Bronchial epithelial cell (primary cell): ENCODE measurements around the gene ADCY9. TPM values are rescaled to one million over a fixed set of nuclear protein-coding genes. Genes with fewer than 3 reads are reported as not detected.
"Not testable (repeated sequence)": the region's sequence is repeated elsewhere in the genome, so short reads cannot be mapped to it uniquely, and the experiment has no call there.

Experiments
- DNase-seq: peaks from one replicate; pipeline ENCODE4 v3.0.0-alpha.2; 2010; ENCODE audit warnings: low read depth
- FAIRE-seq: peaks from 2 replicates; lab custom pipeline; 2011; peaks lifted over from hg19 to GRCh38; lab: Jason Lieb, UNC
- H3K27me3 ChIP-seq: 2 replicates; pipeline ENCODE4 v1.5.1; 2011; ENCODE audit warnings: low read length; ENCODE audit not compliant: control insufficient read depth, insufficient read depth
- H3K36me3 ChIP-seq: 2 replicates; pipeline ENCODE4 v1.5.1; 2011; ENCODE audit warnings: low read length; ENCODE audit not compliant: control insufficient read depth, insufficient read depth
- H3K4me3 ChIP-seq: 2 replicates; pipeline ENCODE4 v1.5.1; 2011; ENCODE audit warnings: mild to moderate bottlenecking, low read depth, low read length, control low read depth
- total RNA-seq: library from RNA; depleted of rRNA; stranded (reverse); fragments of >200 nt; gene quantifications from 2 replicates; pipeline ENCODE4 v1.2.1, GENCODE V29; 2014
- TF ChIP-seq, protein P1 (sequence below): IDR thresholded peaks from 2 replicates; pipeline ENCODE4 v1.5.1; 2011; ENCODE audit warnings: mild to moderate bottlenecking, moderate library complexity, low read length, control low read depth, inconsistent platforms; ENCODE audit not compliant: insufficient read depth, severe bottlenecking

ADCY9 gene
- total RNA-seq, 1 donor from 2014 or later, result 11.3 TPM

DNA sequence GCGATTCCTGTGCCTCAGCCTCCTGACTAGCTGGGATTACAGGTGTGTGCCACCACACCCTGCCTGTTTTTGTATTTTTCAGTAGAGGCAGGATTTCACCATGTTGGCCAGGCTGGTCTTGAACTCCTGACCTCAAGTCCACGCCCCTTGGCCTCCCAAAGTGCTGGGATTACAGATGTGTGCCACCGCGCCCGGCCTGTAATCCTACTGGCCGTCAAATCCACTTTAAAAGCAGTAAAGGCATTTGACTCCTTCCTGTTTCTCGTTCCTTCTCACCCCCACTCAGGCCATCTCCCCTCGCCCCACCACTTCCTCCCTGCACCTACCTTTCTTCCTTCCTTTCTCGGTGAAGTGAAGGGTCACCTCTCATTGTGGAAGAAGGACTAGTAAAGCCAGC is 166.3 kb downstream of the ADCY9 start:
- no peak for FAIRE-seq
- no peak overlapping the region for H3K4me3 ChIP-seq
- no peaks in the 10 kb centered on the region for H3K36me3 ChIP-seq
- TF ChIP-seq, protein P1, sequence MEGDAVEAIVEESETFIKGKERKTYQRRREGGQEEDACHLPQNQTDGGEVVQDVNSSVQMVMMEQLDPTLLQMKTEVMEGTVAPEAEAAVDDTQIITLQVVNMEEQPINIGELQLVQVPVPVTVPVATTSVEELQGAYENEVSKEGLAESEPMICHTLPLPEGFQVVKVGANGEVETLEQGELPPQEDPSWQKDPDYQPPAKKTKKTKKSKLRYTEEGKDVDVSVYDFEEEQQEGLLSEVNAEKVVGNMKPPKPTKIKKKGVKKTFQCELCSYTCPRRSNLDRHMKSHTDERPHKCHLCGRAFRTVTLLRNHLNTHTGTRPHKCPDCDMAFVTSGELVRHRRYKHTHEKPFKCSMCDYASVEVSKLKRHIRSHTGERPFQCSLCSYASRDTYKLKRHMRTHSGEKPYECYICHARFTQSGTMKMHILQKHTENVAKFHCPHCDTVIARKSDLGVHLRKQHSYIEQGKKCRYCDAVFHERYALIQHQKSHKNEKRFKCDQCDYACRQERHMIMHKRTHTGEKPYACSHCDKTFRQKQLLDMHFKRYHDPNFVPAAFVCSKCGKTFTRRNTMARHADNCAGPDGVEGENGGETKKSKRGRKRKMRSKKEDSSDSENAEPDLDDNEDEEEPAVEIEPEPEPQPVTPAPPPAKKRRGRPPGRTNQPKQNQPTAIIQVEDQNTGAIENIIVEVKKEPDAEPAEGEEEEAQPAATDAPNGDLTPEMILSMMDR, result no peak
- DNase-seq, result no peak
- H3K27me3 ChIP-seq, result peaks cover 2% of the 10 kb centered on the region

DNA sequence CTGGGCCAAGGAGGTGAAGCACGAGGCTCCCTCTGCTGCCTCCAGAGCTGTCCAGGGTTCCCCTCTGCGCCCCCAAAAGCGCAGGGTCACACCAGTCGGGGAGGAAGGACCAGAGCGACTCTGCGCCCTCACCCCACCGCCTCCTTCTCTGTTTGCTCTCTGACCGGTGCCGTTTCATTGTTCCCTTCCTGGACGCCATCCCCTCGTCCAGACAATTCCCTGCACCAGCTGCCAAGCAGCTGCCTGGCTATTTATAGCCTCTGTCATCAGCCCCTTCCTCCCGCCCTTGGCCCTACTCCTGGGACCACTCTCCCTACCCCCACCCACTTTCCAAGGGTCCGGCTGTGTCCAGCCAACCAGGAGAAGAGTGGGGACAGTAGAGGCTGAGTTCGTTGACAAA is 167.0 kb downstream of the ADCY9 start:
- H3K36me3 ChIP-seq, result no peaks in the 10 kb centered on the region
- H3K4me3 ChIP-seq, result no peak overlapping the region
- no peak for FAIRE-seq
- peaks cover 2% of the 10 kb centered on the region for H3K27me3 ChIP-seq
- no peak for DNase-seq
- TF ChIP-seq, protein P1, result no peak

DNA sequence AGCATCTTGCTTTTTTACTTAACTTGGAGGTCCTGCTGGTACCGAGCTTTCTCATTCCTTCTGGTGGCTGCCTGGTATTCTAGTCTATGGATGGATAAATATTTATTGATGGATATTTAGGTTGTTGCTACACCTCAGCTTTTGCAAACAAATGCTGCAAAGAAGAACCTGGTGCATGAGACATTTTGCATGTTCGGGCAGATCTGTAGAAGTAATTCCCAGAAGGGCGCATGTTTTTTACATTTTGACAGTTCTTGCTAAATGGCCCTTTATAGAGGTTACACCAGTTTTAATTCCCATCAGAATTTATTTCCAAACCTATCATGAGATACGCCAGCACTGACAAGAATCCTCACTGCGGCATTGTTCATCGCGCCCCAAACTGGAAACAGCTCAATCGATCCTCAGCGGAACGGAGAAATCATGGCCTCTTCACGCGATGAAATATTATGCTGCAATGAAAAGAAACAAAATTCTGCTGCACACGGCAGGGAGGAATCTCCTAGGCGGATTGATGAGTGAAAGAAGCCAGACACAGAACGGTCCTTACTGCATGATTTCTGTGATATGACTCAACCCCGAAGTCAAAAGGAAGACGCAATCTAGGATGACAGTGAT is 167.8 kb downstream of the ADCY9 start:
- H3K4me3 ChIP-seq, result no peak overlapping the region
- H3K27me3 ChIP-seq, result no peaks in the 10 kb centered on the region
- DNase-seq, result peak; percentile 52
- FAIRE-seq, result no peak
- no peaks in the 10 kb centered on the region for H3K36me3 ChIP-seq
- TF ChIP-seq, protein P1, result no peak

DNA sequence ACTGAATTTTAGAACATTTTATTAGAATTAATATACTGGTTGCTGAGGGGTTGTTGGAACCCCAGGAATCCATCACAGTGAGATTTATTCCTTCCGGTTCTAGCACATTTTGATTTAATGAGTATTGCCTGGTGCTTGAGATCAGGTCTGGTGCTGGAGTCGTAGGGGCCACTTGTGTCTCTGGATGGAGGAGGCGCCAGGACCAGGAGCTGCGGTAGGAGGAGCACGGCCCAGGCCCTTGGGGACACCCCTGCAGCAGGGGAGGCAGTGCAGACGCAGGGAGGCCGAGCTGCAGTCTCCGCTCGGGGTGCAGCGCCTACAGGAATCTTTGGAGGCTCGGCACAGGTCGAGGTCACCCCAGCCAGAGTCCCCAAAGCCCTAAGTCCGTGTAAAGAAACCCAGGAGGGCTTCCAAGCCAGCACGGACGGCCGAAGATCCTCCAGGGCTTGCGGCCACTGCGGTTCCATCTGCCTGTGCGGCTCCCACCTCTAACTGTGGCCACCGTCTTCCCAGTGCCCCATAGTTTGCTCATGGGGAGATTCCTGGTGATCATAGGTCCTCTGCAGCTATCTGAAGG is 169.6 kb downstream of the ADCY9 start:
- DNase-seq (no peak), FAIRE-seq (no peak)
- no peaks in the 10 kb centered on the region for H3K36me3 ChIP-seq
- H3K4me3 ChIP-seq, result no peak overlapping the region
- TF ChIP-seq, protein P1, result no peak
- no peaks in the 10 kb centered on the region for H3K27me3 ChIP-seq

DNA sequence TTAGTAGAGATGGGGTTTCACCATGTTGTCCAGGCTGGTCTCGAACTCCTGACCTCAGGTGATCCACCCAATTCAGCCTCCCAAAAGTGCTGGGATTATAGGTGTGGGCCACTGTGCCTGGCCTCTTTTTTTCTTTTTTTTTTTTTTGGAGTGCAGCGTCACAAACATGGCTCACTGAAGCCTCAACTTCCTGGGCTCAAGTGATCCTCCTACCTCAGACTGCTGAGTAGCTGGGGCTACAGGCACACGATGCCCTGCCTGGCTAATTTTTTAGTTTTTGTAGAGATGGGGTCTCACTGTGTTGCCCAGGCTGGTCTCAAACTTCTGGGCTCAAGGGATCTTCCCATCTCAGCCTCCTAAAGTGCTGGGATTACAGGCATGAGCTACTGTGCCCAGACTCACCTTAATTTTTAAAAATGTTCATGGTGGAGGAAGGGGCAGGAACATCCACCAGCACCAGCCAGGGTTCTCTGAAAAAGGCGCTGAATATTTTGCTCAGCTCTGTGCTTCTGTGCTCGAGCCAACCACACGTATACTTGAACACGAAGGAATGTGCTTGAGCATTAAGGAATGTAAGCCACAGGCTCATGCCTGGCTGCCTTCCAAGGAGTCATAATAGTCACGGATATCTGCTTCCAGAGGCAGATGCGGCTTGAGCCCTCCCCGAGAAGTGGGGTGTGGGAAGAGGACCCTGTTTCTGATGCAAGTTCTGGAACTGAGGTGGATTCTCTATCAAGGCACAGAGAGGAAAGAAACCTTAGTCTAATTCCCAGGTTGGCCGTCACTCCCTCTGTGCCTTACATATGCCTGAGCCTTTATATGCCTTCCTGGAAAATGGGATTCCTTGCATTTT is 170.3 kb downstream of the ADCY9 start:
- no peaks in the 10 kb centered on the region for H3K27me3 ChIP-seq
- peak; percentile 66 for FAIRE-seq
- TF ChIP-seq, protein P1, result no peak
- no peaks in the 10 kb centered on the region for H3K36me3 ChIP-seq
- H3K4me3 ChIP-seq, result no peak overlapping the region
- DNase-seq, result peak; percentile 86

DNA sequence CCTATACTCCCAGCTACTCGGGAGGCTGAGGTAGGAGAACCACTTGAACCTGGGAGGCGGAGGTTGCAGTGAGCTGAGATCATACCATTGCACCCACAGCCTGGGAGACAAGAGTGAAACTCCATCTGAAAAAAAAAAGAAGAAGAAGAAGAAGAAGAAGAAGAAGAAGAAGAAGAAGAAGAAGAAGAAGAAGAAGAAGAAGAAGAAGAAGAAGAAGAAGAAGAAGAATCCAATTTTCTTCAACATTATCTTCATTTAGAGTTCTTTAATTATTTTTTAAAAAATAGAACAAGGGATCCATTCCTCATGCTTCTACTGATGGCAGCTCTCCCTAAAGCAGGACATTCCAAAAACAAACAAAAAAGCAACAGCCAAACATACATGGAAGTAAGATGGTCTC is 171.8 kb downstream of the ADCY9 start:
- H3K4me3 ChIP-seq, H3K36me3 ChIP-seq, DNase-seq, H3K27me3 ChIP-seq, FAIRE-seq: not testable (repeated sequence)

DNA sequence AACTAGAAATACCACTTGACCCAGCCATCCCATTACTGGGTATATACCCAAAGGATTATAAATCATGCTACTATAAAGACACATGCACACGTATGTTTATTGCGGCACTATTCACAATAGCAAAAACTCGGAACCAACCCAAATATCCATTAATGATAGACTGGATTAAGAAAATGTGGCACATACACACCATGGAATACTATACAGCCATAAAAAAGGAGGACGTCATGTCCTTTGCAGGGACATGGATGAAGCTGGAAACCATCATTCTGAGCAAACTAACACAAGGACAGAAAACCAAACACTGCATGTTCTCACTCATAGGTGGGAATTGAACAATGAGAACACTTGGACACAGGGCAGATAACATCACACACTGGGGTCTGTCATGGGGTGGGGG is 174.1 kb downstream of the ADCY9 start:
- not testable (repeated sequence) for H3K36me3 ChIP-seq, H3K27me3 ChIP-seq, H3K4me3 ChIP-seq, DNase-seq, FAIRE-seq
